ENCODE results near the gene MYL11.
"Not testable (repeated sequence)": the region's sequence is repeated elsewhere in the genome, so short reads cannot be mapped to it uniquely, and the experiment has no call there.

Gene MYL11

GRCh38 chr16:30395992-30396585 lies 21.5 kb downstream of the MYL11 start:
- H3K4me3 Mint-ChIP-seq = peak overlapping the region; percentile 85 to 91
- peak; percentile 29 for ATAC-seq
- H3K27ac Mint-ChIP-seq = peak overlapping the region; percentile 10 to 86
- no peaks in the 10 kb centered on the region for H3K9me3 Mint-ChIP-seq
- H3K4me1 Mint-ChIP-seq = peaks cover 60% of the 10 kb centered on the region
- no peaks in the 10 kb centered on the region for H3K27me3 Mint-ChIP-seq
- no peak for DNase-seq

- H3K27ac Mint-ChIP-seq = peak overlapping the region; percentile 52 to 77
- not testable (repeated sequence) for H3K9me3 Mint-ChIP-seq, H3K27me3 Mint-ChIP-seq, DNase-seq, ATAC-seq
- peaks cover 65% of the 10 kb centered on the region for H3K4me1 Mint-ChIP-seq
- peak overlapping the region; percentile 85 to 91 for H3K4me3 Mint-ChIP-seq
Observed at GRCh38 chr16:30396627-30397026, 22.0 kb downstream of the MYL11 start.

GRCh38 chr16:30397056-30397455 lies 22.5 kb downstream of the MYL11 start:
- Mint-ChIP-seq H3K9me3 (no peaks in the 10 kb centered on the region), H3K4me1 (peaks cover 68% of the 10 kb centered on the region), H3K27ac (peak overlapping the region; percentile 1 to 52), H3K4me3 (peak overlapping the region; percentile 85 to 91), H3K27me3 (no peaks in the 10 kb centered on the region)
- ATAC-seq = no peak
- no peak for DNase-seq

- peaks cover 2% of the 10 kb centered on the region for H3K27me3 Mint-ChIP-seq
- peak overlapping the region in 1 of 2 donors; percentile 93 for H3K27ac Mint-ChIP-seq
- ATAC-seq (no peak), DNase-seq (peak in 1 of 2 donors; percentile 28)
- H3K4me1 Mint-ChIP-seq = peaks cover 68% of the 10 kb centered on the region
- peak overlapping the region in 1 of 2 donors; percentile 71 for H3K4me3 Mint-ChIP-seq
- H3K9me3 Mint-ChIP-seq = no peaks in the 10 kb centered on the region
Observed at GRCh38 chr16:30397776-30398660, 23.4 kb downstream of the MYL11 start.

GRCh38 chr16:30398661-30399434 lies 24.2 kb downstream of the MYL11 start:
- DNase-seq (no peak), ATAC-seq (no peak)
- Mint-ChIP-seq H3K9me3 (no peaks in the 10 kb centered on the region), H3K4me3 (peak overlapping the region; percentile 42 to 93), H3K27me3 (peaks cover 7% of the 10 kb centered on the region), H3K4me1 (peaks cover 68% of the 10 kb centered on the region), H3K27ac (peak overlapping the region in 1 of 2 donors; percentile 93)

- DNase-seq = no peak
- H3K9me3 Mint-ChIP-seq = no peaks in the 10 kb centered on the region
- H3K27me3 Mint-ChIP-seq = peaks cover 7% of the 10 kb centered on the region
- no peak for ATAC-seq
- H3K27ac Mint-ChIP-seq = peak overlapping the region; percentile 90 to 93
- H3K4me3 Mint-ChIP-seq = peak overlapping the region; percentile 93 to 95
- peaks cover 63% of the 10 kb centered on the region for H3K4me1 Mint-ChIP-seq
Observed at GRCh38 chr16:30399435-30400186, 25.0 kb downstream of the MYL11 start.

GRCh38 chr16:30401768-30402425 lies 27.3 kb downstream of the MYL11 start:
- ATAC-seq (no peak), DNase-seq (no peak)
- Mint-ChIP-seq H3K27me3 (peaks cover 7% of the 10 kb centered on the region), H3K4me1 (peaks cover 50% of the 10 kb centered on the region), H3K27ac (no peak overlapping the region), H3K9me3 (no peaks in the 10 kb centered on the region), H3K4me3 (peak overlapping the region; percentile 93 to 95)

- no peak for DNase-seq
- no peaks in the 10 kb centered on the region for H3K9me3 Mint-ChIP-seq
Observed at GRCh38 chr16:30406795-30407101, 32.1 kb downstream of the MYL11 start.

GRCh38 chr16:30407102-30407803 lies 32.7 kb downstream of the MYL11 start, which contains the start of gene ZNF771:
TSS of gene ZNF771 (plus strand) at chr16:30407606. CDS start at chr16:30408054, 448 bp downstream.
- Mint-ChIP-seq H3K27me3 (peaks cover 7% of the 10 kb centered on the region), H3K27ac (peak within 1 kb of the TSS; percentile 95 to 98), H3K4me3 (peak within 1 kb of the TSS; percentile 88 to 93), H3K4me1 (peaks cover 28% of the 10 kb centered on the region), H3K9me3 (no peaks in the 10 kb centered on the region)
- peak; percentile 89 for ATAC-seq
- peak; percentile 90 for DNase-seq

More at GRCh38 chr16:30406795-30407101, 32.1 kb downstream of the MYL11 start:
- Mint-ChIP-seq H3K4me3 (peak overlapping the region; percentile 88 to 93), H3K27me3 (peaks cover 7% of the 10 kb centered on the region), H3K4me1 (peaks cover 25% of the 10 kb centered on the region), H3K27ac (peak overlapping the region; percentile 95 to 98)
- ATAC-seq = peak; percentile 46

- Mint-ChIP-seq H3K4me3 (peak overlapping the region; percentile 88 to 93), H3K9me3 (no peaks in the 10 kb centered on the region), H3K4me1 (peaks cover 31% of the 10 kb centered on the region), H3K27ac (peak overlapping the region; percentile 64 to 78), H3K27me3 (peaks cover 6% of the 10 kb centered on the region)
- DNase-seq = no peak
- ATAC-seq = no peak
Observed at GRCh38 chr16:30407804-30408534, 33.4 kb downstream of the MYL11 start.

GRCh38 chr16:30409125-30410060 lies 34.8 kb downstream of the MYL11 start:
- Mint-ChIP-seq H3K9me3 (no peaks in the 10 kb centered on the region), H3K4me1 (peaks cover 37% of the 10 kb centered on the region), H3K27ac (peak overlapping the region in 1 of 2 donors; percentile 36), H3K27me3 (no peaks in the 10 kb centered on the region), H3K4me3 (peak overlapping the region; percentile 62 to 93)
- ATAC-seq (peak; percentile 67), DNase-seq (peak; percentile 90 to 91)

- H3K27me3 Mint-ChIP-seq = no peaks in the 10 kb centered on the region
- H3K4me1 Mint-ChIP-seq = peaks cover 58% of the 10 kb centered on the region
- no peaks in the 10 kb centered on the region for H3K9me3 Mint-ChIP-seq
- H3K27ac Mint-ChIP-seq = peak overlapping the region in 1 of 2 donors; percentile 65
- no peak overlapping the region for H3K4me3 Mint-ChIP-seq
- DNase-seq = no peak
- ATAC-seq = no peak
Observed at GRCh38 chr16:30413112-30413806, 38.7 kb downstream of the MYL11 start.
